Esophagus muscularis mucosa (tissue), 3 donors: Measurements from ENCODE around the gene EHD3.

Source experiments
- POLR2A ChIP-seq: fragments of 450-650 bp; IDR thresholded peaks from one replicate; pipeline ENCODE4 v1.6.1; 2017; ENCODE audit warnings: antibody characterized with exemption, moderate library complexity, mild to moderate bottlenecking, low read depth
- POLR2AphosphoS5 ChIP-seq, 2 donors: sonication (generic); formaldehyde crosslinking; IDR thresholded peaks; one replicate each; pipeline ENCODE4 v1.6.1; 2017; ENCODE audit warnings: antibody characterized with exemption in 2 of 2
- TF ChIP-seq, protein P1 (sequence below), 3 experiments: fragments of 200-600 bp in 2 of 3; fragments of 450-650 bp in 1 of 3; sonication (generic) in 2 of 3; IDR thresholded peaks; one replicate each; pipeline ENCODE4 v1.5.1; 2017 to 2019; ENCODE audit warnings: antibody characterized with exemption in 3 of 3, mild to moderate bottlenecking in 2 of 3, moderate library complexity in 1 of 3

GRCh38 chr2:31203916-31204315, 30.0 kb upstream of the EHD3 start:
- TF ChIP-seq, protein P1, sequence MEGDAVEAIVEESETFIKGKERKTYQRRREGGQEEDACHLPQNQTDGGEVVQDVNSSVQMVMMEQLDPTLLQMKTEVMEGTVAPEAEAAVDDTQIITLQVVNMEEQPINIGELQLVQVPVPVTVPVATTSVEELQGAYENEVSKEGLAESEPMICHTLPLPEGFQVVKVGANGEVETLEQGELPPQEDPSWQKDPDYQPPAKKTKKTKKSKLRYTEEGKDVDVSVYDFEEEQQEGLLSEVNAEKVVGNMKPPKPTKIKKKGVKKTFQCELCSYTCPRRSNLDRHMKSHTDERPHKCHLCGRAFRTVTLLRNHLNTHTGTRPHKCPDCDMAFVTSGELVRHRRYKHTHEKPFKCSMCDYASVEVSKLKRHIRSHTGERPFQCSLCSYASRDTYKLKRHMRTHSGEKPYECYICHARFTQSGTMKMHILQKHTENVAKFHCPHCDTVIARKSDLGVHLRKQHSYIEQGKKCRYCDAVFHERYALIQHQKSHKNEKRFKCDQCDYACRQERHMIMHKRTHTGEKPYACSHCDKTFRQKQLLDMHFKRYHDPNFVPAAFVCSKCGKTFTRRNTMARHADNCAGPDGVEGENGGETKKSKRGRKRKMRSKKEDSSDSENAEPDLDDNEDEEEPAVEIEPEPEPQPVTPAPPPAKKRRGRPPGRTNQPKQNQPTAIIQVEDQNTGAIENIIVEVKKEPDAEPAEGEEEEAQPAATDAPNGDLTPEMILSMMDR (IDR thresholded peaks at IDR 0.05), result no peak
- TF ChIP-seq POLR2AphosphoS5 (IDR thresholded peaks at IDR 0.05) (no peak), POLR2A (no peak)
